ENCODE measurements around the gene WDR86. TPM values are rescaled to one million over a fixed set of nuclear protein-coding genes. Genes with fewer than 3 reads are reported as not detected.

WDR86 gene
- total RNA-seq, 1 donor from 2014 or later: 83.0 TPM

DNA sequence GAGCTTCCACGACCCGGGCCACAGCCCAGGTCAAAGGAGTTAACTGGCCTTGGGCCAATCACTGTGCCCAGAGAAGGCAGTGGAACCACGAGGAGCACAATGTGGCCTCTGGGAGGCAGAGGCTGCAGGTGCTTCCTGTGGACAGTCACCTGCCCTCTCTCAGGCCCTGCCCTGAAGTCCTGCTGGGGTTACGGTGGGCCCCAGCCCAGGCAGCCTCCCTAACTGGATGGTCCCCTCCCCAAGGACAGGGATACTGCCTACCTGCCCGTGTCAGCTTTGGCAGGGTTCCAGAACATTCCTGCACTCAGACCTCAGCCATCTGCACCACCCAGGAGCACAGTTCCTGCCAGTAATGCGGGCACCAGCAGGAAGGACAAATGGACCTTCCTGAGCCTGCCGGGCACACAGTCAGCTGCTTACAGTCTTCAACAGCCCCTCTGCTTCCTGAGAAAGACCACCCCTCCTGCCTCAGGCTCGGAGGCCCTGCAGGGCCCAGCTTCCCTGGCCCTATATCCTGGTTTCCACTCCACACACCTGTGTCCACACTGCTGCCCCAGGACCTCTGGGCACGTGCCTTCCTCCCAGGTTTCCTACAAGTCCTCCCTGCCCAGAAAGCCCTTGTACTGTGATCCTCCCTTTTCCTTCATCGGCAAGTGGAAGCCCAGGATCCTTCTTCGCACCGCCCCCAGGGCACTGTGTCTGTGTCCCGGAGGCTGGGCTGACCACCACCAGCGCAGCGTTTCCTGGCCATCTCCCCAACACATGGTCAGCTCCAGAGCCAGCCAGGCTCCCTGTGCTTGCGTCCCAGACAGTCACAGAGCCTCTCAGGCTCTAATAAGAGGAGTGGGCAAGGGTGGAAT lies 23.3 kb downstream of the WDR86 start:
- Mint-ChIP-seq H3K27ac (no peak overlapping the region), H3K36me3 (peaks cover 4% of the 10 kb centered on the region), H3K4me3 (no peak overlapping the region)

DNA sequence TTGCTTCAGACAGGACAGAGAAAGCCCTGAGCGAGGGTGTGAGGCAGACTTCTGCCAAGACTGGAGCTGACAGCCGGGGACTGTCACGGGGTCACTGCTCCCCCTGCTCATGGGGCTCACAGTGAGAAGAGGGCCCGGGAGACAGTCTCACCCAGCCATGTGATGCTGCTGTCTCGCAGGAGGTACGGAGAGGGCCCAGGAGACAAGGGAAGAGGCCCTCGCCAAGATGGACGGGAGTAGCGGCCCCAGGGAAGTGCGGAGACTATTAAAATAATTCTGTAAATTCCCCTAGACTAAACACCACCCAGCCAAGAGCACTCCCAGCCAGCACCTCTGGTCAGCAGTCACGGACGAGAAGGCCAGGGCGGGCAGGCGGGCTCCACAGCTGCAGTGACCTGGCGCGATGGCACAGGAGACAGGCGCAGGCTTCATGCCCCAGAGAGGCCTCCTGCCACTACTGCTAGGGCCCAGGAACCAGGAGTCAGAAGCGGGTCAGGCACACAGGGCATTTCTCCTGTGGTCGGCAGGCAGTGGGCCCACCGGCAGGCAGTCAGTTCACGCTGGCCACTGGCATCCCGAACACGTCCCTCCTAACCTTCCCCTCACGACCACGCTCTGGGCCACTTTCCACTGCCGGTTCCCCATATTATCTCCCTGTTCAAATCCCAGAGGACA lies 24.1 kb downstream of the WDR86 start:
- H3K9me3 Mint-ChIP-seq: no peaks in the 10 kb centered on the region
- H3K27me3 Mint-ChIP-seq: peaks cover 15% of the 10 kb centered on the region
- H3K36me3 Mint-ChIP-seq: peaks cover 4% of the 10 kb centered on the region
- no peak for DNase-seq (ENCODE audit: extremely low spot score, unreplicated experiment)
- TF ChIP-seq, protein P1, sequence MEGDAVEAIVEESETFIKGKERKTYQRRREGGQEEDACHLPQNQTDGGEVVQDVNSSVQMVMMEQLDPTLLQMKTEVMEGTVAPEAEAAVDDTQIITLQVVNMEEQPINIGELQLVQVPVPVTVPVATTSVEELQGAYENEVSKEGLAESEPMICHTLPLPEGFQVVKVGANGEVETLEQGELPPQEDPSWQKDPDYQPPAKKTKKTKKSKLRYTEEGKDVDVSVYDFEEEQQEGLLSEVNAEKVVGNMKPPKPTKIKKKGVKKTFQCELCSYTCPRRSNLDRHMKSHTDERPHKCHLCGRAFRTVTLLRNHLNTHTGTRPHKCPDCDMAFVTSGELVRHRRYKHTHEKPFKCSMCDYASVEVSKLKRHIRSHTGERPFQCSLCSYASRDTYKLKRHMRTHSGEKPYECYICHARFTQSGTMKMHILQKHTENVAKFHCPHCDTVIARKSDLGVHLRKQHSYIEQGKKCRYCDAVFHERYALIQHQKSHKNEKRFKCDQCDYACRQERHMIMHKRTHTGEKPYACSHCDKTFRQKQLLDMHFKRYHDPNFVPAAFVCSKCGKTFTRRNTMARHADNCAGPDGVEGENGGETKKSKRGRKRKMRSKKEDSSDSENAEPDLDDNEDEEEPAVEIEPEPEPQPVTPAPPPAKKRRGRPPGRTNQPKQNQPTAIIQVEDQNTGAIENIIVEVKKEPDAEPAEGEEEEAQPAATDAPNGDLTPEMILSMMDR (conservative IDR thresholded peaks at IDR 0.05): no peak
- H3K4me3 Mint-ChIP-seq: no peak overlapping the region
- peaks cover 10% of the 10 kb centered on the region for H3K4me1 Mint-ChIP-seq (ENCODE audit: unreplicated experiment)
- H3K27ac Mint-ChIP-seq: no peak overlapping the region

More for the DNA sequence above, 23.3 kb downstream of the WDR86 start:
- TF ChIP-seq, protein P1 (conservative IDR thresholded peaks at IDR 0.05): no peak
- Mint-ChIP-seq H3K27me3 (peaks cover 15% of the 10 kb centered on the region), H3K4me1 (ENCODE audit: unreplicated experiment) (peaks cover 10% of the 10 kb centered on the region), H3K9me3 (no peaks in the 10 kb centered on the region)
- no peak for DNase-seq (ENCODE audit: extremely low spot score, unreplicated experiment)

DNA sequence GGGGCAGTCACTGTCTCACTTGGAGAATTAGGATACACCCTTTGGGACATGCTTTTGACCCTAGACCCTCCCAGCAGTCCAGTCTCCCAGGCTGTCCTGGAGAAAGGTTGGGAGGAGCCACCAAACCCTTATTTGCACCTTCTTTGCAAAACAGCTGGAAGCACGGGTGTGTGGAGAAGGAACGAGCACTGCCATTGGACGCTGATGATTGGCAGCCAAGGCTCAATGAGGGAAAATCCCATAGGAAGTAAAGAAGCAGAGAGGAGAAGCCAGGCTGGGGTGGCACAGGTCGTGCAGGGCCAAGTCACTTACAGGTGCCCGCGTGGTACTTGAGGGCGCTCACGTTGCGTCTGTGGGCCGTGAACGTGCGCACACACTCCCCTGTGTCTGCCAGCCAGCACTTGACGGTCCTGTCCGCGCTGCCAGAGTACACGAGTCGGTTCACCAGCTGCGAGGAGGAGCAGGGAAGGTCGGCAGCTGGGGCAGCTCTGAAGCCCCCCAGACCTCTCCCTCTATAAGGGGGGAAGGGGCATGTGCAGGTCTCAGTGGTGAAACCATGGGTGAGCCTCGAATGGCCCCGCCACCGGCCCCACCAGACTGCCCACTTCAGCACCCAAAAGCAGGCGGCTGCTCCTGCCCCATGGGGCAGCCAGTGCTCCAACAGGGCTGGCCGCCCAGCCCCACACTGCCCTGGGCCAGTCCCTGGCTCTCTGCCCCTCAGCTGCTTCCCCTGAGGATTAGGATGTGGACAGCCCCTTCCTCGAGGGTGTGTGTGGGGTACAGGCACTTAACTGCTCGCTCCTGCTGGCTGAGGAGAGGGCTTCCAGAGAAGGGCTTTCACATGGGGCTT lies 24.8 kb downstream of the WDR86 start:
- no peaks in the 10 kb centered on the region for H3K9me3 Mint-ChIP-seq
- H3K4me1 Mint-ChIP-seq (ENCODE audit: unreplicated experiment): peaks cover 10% of the 10 kb centered on the region
- no peak overlapping the region for H3K27ac Mint-ChIP-seq
- peaks cover 15% of the 10 kb centered on the region for H3K27me3 Mint-ChIP-seq
- TF ChIP-seq, protein P1 (conservative IDR thresholded peaks at IDR 0.05): no peak
- no peak for DNase-seq (ENCODE audit: extremely low spot score, unreplicated experiment)
- no peak overlapping the region for H3K4me3 Mint-ChIP-seq
- H3K36me3 Mint-ChIP-seq: peaks cover 4% of the 10 kb centered on the region

DNA sequence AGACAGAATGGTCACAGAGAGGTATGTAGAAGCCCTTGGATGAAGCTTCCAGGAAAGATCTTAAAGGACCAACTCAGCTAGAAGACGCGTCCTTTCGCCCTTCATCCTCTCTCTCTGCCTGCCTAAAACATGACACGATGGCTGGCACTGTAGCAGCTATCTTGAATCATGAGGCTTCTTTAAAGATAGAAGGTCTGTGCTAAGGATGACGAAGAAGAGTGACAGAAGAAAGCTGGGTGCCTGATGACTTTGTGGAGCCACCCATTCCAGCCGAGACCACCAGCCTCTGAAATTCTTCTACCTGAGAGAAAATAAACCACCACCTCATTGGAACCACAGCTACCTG lies 25.5 kb downstream of the WDR86 start:
- peaks cover 10% of the 10 kb centered on the region for H3K4me1 Mint-ChIP-seq (ENCODE audit: unreplicated experiment)
- TF ChIP-seq, protein P1 (conservative IDR thresholded peaks at IDR 0.05): no peak
- H3K9me3 Mint-ChIP-seq: no peaks in the 10 kb centered on the region
- H3K36me3 Mint-ChIP-seq: peaks cover 7% of the 10 kb centered on the region
- no peak overlapping the region for H3K27ac Mint-ChIP-seq
- no peak overlapping the region for H3K4me3 Mint-ChIP-seq
- H3K27me3 Mint-ChIP-seq: peaks cover 15% of the 10 kb centered on the region
- DNase-seq (ENCODE audit: extremely low spot score, unreplicated experiment): no peak

DNA sequence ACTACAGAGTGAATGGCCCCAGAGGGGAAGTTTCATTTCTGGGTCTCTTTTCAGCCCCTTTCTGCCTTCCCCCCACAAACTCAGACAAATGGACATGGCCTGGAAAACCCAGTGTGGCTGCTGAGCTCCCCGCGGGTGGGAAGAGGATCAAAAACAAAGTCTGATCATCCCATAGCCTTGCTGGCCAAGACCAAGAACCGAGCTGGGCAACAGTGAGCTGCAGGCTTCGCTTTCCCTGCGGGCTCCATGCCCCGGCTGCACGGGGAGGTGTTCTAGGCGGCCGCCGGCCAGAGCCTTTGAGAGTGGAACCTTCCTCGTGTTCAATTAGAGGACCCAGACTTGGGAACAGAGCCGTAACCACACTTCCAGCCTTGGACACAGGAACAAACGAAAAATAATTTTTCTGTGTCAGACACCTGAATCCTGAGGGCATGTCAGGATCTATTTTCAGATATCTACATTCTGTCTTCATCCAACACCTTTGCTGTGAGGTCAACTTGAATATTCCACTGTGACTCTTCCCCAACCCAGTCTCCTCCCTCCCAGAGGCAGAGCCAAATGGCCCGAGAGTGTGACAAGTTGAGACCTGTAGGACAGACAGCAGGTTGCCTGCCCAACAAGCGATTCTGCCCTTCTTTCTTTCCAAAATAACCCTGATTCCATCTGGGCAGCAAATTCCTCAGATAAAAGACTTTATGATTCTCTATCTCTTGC lies 26.0 kb downstream of the WDR86 start:
- Mint-ChIP-seq H3K4me1 (ENCODE audit: unreplicated experiment) (peaks cover 10% of the 10 kb centered on the region), H3K36me3 (peaks cover 13% of the 10 kb centered on the region), H3K27me3 (peaks cover 15% of the 10 kb centered on the region), H3K4me3 (no peak overlapping the region), H3K9me3 (no peaks in the 10 kb centered on the region), H3K27ac (no peak overlapping the region)
- TF ChIP-seq, protein P1 (conservative IDR thresholded peaks at IDR 0.05): no peak
- no peak for DNase-seq (ENCODE audit: extremely low spot score, unreplicated experiment)

Data from type B pancreatic cell (in vitro differentiated cells).